ENCODE data around the gene DTNB. TPM values are rescaled to one million over a fixed set of nuclear protein-coding genes. Genes with fewer than 3 reads are reported as not detected.
"Not testable (repeated sequence)": the region's sequence is repeated elsewhere in the genome, so short reads cannot be mapped to it uniquely, and the experiment has no call there.

Gene DTNB
- total and polyA plus RNA-seq, 2 donors (not counting 1 experiment from before 2014, with no cell fraction given): 5.1 to 5.4 TPM

DNA sequence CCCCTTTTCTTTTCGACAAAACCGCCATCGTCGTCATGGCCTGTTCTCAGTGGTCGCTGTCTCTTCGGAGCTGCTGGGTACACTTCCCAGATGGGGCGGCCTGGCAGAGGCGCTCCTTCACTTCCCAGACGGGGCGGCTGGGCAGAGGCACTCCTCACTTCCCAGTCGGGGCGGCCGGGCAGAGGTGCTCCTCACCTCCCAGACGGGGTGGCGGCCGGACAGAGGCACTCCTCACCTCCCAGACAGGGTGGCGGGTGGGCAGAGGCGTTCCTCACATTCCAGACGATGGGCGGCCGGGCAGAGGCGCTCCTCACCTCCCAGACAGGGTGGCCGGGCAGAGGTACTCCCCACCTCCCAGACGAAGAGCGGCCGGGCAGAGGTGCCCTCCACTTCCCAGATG is 138.9 kb downstream of the DTNB start:
- Histone ChIP-seq H3K27me3 (ENCODE audit: control insufficient read depth, insufficient read depth, low read length) (no peaks in the 10 kb centered on the region), H3K79me2 (ENCODE audit: control insufficient read depth, insufficient read depth, low read length) (no peaks in the 10 kb centered on the region), H2AFZ (ENCODE audit: low read length) (no peak overlapping the region), H3K9ac (ENCODE audit: insufficient read depth, low read length) (no peak overlapping the region), H4K20me1 (ENCODE audit: control insufficient read depth, extremely low read depth, insufficient read depth, low read length) (no peaks in the 10 kb centered on the region), H3K36me3 (ENCODE audit: control insufficient read depth, insufficient read depth, low read length) (no peaks in the 10 kb centered on the region), H3K27ac (ENCODE audit: insufficient read depth, low read length) (no peak overlapping the region), H3K4me1 (ENCODE audit: control insufficient read depth, extremely low read depth, insufficient read depth, low read length) (no peaks in the 10 kb centered on the region), H3K9me3 (ENCODE audit: control insufficient read depth, insufficient read depth, low read depth, low read length) (no peaks in the 10 kb centered on the region), H3K4me2 (ENCODE audit: extremely low read depth, insufficient read depth, low read length) (no peak overlapping the region), H3K4me3 (replicated peaks in 1 of 4; ENCODE audit: control extremely low read depth in 1 of 4, insufficient read depth in 1 of 4, low read depth in 3 of 4, low read length in 4 of 4) (no peak overlapping the region)
- TF ChIP-seq, protein P1, sequence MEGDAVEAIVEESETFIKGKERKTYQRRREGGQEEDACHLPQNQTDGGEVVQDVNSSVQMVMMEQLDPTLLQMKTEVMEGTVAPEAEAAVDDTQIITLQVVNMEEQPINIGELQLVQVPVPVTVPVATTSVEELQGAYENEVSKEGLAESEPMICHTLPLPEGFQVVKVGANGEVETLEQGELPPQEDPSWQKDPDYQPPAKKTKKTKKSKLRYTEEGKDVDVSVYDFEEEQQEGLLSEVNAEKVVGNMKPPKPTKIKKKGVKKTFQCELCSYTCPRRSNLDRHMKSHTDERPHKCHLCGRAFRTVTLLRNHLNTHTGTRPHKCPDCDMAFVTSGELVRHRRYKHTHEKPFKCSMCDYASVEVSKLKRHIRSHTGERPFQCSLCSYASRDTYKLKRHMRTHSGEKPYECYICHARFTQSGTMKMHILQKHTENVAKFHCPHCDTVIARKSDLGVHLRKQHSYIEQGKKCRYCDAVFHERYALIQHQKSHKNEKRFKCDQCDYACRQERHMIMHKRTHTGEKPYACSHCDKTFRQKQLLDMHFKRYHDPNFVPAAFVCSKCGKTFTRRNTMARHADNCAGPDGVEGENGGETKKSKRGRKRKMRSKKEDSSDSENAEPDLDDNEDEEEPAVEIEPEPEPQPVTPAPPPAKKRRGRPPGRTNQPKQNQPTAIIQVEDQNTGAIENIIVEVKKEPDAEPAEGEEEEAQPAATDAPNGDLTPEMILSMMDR (conservative IDR thresholded peaks at IDR 0.05 in 1 of 2, IDR thresholded peaks at IDR 0.05 in 1 of 2; ENCODE audit: low read depth in 1 of 2, low read length in 2 of 2): no peak
- TF ChIP-seq EZH2 (IDR thresholded peaks at IDR 0.05; ENCODE audit: low read length, missing control alignments): no peak
- DNase-seq (ENCODE audit: low read depth in 2 of 2): no peak

DNA sequence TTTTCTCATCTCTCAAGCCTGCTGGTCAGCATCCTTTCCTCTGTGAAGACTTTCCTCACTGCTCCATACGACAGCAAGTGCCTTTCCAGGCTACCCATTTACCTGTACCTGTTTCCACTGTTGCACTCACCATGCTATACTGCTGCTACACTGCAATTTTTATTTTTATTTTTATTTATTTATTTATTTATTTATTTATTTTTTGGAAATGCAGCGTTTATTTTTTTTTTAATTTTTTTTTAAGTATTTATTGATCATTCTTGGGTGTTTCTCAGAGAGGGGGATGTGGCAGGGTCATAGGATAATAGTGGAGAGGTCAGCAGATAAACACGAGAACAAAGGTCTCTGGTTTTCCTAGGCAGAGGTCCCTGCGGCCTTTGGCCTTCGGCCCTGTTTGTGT is 139.6 kb downstream of the DTNB start:
- not testable (repeated sequence) for H3K4me2 ChIP-seq (ENCODE audit: extremely low read depth, insufficient read depth, low read length); H3K9me3 ChIP-seq (ENCODE audit: control insufficient read depth, insufficient read depth, low read depth, low read length); H3K27me3 ChIP-seq (ENCODE audit: control insufficient read depth, insufficient read depth, low read length); H3K79me2 ChIP-seq (ENCODE audit: control insufficient read depth, insufficient read depth, low read length); H3K9ac ChIP-seq (ENCODE audit: insufficient read depth, low read length); H3K27ac ChIP-seq (ENCODE audit: insufficient read depth, low read length); H3K4me3 ChIP-seq (replicated peaks in 1 of 4; ENCODE audit: control extremely low read depth in 1 of 4, insufficient read depth in 1 of 4, low read depth in 3 of 4, low read length in 4 of 4); H2AFZ ChIP-seq (ENCODE audit: low read length); H3K4me1 ChIP-seq (ENCODE audit: control insufficient read depth, extremely low read depth, insufficient read depth, low read length); DNase-seq (ENCODE audit: low read depth in 2 of 2); H4K20me1 ChIP-seq (ENCODE audit: control insufficient read depth, extremely low read depth, insufficient read depth, low read length); H3K36me3 ChIP-seq (ENCODE audit: control insufficient read depth, insufficient read depth, low read length)

DNA sequence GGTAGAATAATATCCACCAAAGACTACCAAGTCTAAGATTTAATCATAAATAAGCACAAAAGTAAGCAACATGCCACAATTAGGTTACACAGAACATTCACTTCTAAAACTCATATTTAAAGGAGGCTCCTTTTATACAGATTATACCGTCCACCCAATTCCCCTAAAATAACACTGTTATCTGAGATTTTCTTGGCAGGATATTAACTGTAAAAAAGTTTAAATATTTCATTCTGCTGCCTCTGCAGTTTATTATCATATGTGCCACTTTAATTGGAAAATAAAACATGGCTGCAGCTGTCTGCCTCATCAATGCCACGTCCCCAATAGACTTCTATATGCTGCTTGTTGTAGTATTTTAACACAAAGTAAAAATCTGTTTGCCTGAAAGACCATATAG is 140.9 kb downstream of the DTNB start:
- Histone ChIP-seq H2AFZ (ENCODE audit: low read length) (no peak overlapping the region), H3K27ac (ENCODE audit: insufficient read depth, low read length) (no peak overlapping the region), H3K27me3 (ENCODE audit: control insufficient read depth, insufficient read depth, low read length) (no peaks in the 10 kb centered on the region), H3K9ac (ENCODE audit: insufficient read depth, low read length) (no peak overlapping the region), H3K79me2 (ENCODE audit: control insufficient read depth, insufficient read depth, low read length) (no peaks in the 10 kb centered on the region), H4K20me1 (ENCODE audit: control insufficient read depth, extremely low read depth, insufficient read depth, low read length) (no peaks in the 10 kb centered on the region), H3K4me3 (replicated peaks in 1 of 4; ENCODE audit: control extremely low read depth in 1 of 4, insufficient read depth in 1 of 4, low read depth in 3 of 4, low read length in 4 of 4) (no peak overlapping the region), H3K36me3 (ENCODE audit: control insufficient read depth, insufficient read depth, low read length) (no peaks in the 10 kb centered on the region), H3K4me1 (ENCODE audit: control insufficient read depth, extremely low read depth, insufficient read depth, low read length) (no peaks in the 10 kb centered on the region), H3K4me2 (ENCODE audit: extremely low read depth, insufficient read depth, low read length) (no peak overlapping the region), H3K9me3 (ENCODE audit: control insufficient read depth, insufficient read depth, low read depth, low read length) (no peaks in the 10 kb centered on the region)
- TF ChIP-seq, protein P1 (conservative IDR thresholded peaks at IDR 0.05 in 1 of 2, IDR thresholded peaks at IDR 0.05 in 1 of 2; ENCODE audit: low read depth in 1 of 2, low read length in 2 of 2): no peak
- no peak for TF ChIP-seq EZH2 (IDR thresholded peaks at IDR 0.05; ENCODE audit: low read length, missing control alignments)
- DNase-seq (ENCODE audit: low read depth in 2 of 2): no peak

Data from fibroblast of lung (primary cell).